ENCODE data around the gene DNAJC1.

DNA sequence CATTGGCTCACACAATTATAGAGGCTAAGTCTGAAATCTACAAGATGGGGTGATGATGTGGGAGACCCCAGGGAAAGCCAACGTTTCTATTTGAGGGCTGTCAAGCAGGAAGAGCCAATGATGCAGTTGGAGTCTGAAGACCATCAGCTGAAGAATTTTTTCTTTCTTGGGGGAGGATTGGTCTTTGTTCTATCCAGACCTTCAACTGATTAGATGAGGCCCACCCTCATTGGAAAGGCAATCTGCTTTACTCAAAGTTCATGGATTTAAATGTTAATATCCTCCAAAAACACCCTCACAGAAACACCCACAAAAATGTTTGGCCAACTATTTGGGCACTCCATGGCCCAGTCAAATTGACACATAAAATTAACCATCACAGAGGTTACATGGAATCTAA, 44.3 kb upstream of the DNAJC1 start:
- TF ChIP-seq CTCF (IDR thresholded peaks at IDR 0.05; ENCODE audit: extremely low read depth in 1 of 2, insufficient read depth in 1 of 2, low read depth in 1 of 2, low read length in 2 of 2) (no peak), POLR2A (IDR thresholded peaks at IDR 0.05; ENCODE audit: low read depth, low read length) (no peak), EZH2 (IDR thresholded peaks at IDR 0.05; ENCODE audit: borderline replicate concordance, low read depth, low read length, severe bottlenecking) (no peak), MYC (IDR thresholded peaks at IDR 0.05; ENCODE audit: low read depth, low read length) (no peak), POLR2AphosphoS5 (IDR thresholded peaks at IDR 0.05; ENCODE audit: insufficient read depth, low read depth, low read length) (no peak)
- TF ChIP-seq, protein P1, sequence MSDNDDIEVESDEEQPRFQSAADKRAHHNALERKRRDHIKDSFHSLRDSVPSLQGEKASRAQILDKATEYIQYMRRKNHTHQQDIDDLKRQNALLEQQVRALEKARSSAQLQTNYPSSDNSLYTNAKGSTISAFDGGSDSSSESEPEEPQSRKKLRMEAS (IDR thresholded peaks at IDR 0.05; ENCODE audit: insufficient read depth, insufficient read length): no peak

Data from endothelial cell of umbilical vein (primary cell).